ENCODE data around the gene SERPINA1.

Gene SERPINA1

DNA sequence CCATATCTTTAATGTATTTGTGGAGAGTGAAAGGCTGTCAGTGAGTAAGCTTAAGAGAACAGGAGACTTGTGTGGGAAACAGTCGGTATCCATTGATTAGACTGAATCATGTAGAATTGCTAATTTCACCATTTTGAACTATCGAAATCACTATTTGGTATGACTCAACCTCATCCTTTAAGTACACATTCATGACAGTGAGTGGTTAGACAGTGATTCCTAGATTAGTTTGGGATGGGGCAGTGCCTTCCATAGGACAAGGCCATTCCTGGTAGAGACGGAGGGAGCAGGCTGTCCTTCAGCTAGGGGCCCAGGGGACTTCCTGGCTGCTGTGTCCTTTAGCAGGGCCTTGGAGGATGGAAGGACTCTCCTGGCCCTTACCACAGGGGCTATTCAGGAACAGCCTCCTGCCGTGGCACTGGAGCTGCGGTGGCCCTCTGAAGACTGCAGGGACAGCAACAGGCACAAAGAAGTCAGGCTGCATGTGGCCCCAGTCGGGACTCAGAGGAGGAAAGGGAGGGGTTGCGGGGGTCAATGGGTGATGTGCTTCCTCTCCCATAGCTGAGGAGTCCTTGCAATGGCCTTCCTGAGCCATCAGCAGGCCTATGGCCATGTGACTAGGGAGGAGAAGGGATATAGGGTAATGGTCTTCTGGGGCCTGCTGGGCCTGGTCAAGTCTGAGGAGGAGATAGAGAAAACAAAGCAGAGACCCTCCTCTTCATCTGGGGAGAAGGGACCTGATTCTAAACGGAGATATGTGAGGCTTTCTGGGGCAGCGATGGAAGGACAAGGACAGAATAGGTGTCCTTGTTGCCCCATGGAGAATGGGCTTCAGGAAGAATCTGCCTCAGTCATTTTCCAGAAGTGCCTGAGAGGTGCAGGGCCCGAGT lies 11.2 kb downstream of the SERPINA1 start:
- no peaks in the 10 kb centered on the region for H3K36me3 ChIP-seq (replicated peaks)
- no peak overlapping the region for H3K27ac ChIP-seq
- H3K27me3 ChIP-seq (replicated peaks) = no peaks in the 10 kb centered on the region
- no peak for DNase-seq
- in situ Hi-C loops (cut with HindIII; ENCODE audit: low pct_ligation_motif_present, low sequenced_read_pairs) = no loop called here
- no peak overlapping the region for H3K4me3 ChIP-seq (ENCODE audit: low read depth, low read length)
- TF ChIP-seq, protein P1, sequence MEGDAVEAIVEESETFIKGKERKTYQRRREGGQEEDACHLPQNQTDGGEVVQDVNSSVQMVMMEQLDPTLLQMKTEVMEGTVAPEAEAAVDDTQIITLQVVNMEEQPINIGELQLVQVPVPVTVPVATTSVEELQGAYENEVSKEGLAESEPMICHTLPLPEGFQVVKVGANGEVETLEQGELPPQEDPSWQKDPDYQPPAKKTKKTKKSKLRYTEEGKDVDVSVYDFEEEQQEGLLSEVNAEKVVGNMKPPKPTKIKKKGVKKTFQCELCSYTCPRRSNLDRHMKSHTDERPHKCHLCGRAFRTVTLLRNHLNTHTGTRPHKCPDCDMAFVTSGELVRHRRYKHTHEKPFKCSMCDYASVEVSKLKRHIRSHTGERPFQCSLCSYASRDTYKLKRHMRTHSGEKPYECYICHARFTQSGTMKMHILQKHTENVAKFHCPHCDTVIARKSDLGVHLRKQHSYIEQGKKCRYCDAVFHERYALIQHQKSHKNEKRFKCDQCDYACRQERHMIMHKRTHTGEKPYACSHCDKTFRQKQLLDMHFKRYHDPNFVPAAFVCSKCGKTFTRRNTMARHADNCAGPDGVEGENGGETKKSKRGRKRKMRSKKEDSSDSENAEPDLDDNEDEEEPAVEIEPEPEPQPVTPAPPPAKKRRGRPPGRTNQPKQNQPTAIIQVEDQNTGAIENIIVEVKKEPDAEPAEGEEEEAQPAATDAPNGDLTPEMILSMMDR (IDR thresholded peaks at IDR 0.05; ENCODE audit: low read depth, low read length, missing control alignments) = no peak

DNA sequence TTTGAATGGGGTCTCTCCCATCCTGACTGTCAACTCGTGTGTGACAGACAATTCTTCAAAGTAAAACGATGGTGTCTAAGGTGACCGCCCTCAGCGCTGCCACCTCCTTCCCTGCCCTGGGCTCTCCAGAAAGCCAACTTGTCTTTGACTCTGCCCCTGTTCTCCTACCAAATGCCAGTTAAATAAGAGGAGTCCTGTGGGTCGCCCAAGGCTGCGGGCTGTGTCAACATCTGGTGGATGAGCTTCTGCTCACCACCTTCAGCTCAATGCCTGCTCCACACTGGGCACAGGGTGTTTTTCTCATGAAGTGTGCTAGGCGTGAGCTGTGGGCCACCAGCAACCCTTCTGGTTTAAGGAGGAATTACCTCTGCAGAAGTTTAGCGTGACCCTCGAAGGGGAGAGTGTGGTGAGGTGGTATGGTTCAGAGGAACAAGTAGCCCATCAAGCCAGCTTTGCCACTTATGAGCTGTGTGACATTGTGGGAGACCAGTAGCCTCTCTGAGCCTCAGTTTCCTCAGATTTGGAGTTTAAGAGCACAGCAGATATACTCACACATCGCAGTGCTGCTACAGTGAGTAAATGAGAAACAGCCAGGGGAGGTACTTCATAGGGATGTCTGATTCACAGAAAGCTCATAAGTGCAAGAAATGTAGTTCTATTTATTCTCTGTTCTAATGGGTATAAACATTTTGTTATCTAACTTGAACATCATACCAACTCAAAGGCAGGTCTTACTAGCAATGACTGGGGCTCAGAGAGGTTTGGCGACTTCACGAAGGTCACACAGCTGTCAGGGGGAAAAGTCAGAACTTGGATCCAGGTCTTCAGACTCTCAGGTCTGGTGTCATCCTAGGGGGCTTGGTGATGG lies 12.1 kb downstream of the SERPINA1 start:
- no peak overlapping the region for H3K27ac ChIP-seq
- in situ Hi-C loops (cut with HindIII; ENCODE audit: low pct_ligation_motif_present, low sequenced_read_pairs) = no loop called here
- H3K27me3 ChIP-seq (replicated peaks) = no peaks in the 10 kb centered on the region
- no peak for DNase-seq
- no peaks in the 10 kb centered on the region for H3K36me3 ChIP-seq (replicated peaks)
- H3K4me3 ChIP-seq (ENCODE audit: low read depth, low read length) = no peak overlapping the region
- TF ChIP-seq, protein P1 (IDR thresholded peaks at IDR 0.05; ENCODE audit: low read depth, low read length, missing control alignments) = no peak

DNA sequence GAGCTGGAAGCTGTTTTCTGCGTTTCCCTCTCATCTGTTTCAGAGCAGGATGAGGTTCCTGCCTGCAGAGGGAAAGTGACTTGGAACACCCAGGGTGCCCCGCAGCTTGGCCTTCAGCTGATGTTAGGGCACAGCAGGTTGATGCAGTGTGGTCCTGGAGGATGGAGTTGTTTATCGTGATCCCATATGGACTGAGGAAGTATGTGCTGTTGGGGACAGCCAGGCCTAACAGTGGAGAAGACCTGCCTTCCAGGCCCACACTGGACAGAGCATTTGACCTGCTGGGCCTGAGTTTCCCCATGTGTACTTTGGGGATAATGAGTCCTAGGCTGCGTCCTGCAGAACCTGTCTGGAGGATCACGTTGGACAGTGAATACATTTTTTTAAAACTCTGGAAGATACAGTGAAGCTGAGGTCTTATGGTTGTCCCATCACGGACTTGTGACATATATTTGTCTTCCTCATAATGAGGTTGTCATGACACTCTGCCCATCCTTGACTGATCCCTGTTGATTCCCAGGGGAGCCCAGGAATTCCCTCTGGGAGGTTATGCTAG lies 12.8 kb downstream of the SERPINA1 start:
- in situ Hi-C loops (cut with HindIII; ENCODE audit: low pct_ligation_motif_present, low sequenced_read_pairs) = no loop called here
- TF ChIP-seq, protein P1 (IDR thresholded peaks at IDR 0.05; ENCODE audit: low read depth, low read length, missing control alignments) = no peak
- Histone ChIP-seq H3K36me3 (replicated peaks) (no peaks in the 10 kb centered on the region), H3K27ac (no peak overlapping the region), H3K27me3 (replicated peaks) (no peaks in the 10 kb centered on the region), H3K4me3 (ENCODE audit: low read depth, low read length) (no peak overlapping the region)
- DNase-seq = no peak

DNA sequence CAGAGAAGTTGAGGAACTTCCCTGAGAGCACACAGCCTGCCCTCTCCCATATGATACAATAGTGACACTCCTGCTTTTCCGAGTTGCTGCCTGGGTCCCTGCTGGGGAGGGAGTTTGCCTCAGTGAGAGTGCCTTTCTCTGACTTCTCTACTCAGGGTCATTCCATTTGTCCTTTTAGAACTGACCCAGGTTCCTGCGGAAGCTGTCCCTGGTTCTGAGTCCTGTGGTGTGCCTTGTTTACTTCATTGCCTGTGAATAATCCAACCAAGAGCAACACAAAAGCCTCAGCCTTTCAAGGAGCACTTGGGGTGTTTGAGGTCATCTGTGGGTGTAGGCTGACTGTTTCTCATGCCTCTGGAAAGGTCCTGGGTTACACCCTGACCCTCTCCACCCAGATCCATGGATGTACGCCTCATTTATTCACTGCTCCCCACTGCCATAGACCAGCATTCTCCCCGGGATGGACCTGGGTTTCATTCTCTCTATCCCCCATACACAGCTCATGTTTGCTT lies 13.6 kb downstream of the SERPINA1 start:
- Histone ChIP-seq H3K36me3 (replicated peaks) (no peaks in the 10 kb centered on the region), H3K27me3 (replicated peaks) (no peaks in the 10 kb centered on the region), H3K27ac (no peak overlapping the region), H3K4me3 (ENCODE audit: low read depth, low read length) (no peak overlapping the region)
- DNase-seq = no peak
- TF ChIP-seq, protein P1 (IDR thresholded peaks at IDR 0.05; ENCODE audit: low read depth, low read length, missing control alignments) = no peak
- in situ Hi-C loops (cut with HindIII; ENCODE audit: low pct_ligation_motif_present, low sequenced_read_pairs) = no loop called here

DNA sequence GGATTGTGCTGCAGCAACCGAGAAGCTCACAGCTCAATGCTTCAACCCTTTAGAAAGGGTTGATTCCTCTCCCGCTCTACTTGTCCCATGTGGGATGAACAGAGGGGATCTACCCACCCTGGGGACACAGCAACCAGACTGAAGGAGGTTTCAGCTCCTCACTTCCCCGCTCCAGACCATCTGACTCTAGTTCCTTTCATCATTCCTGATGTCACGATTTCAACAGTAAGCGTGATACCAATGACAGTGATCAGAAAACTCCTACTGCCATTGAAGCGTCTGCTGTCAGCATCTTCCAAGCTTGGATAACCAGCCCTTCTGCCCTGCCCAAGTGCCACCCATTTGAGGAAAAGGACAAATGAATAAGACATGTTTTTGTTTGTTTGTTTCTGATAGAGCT lies 14.3 kb downstream of the SERPINA1 start:
- DNase-seq = no peak
- Histone ChIP-seq H3K27ac (no peak overlapping the region), H3K36me3 (replicated peaks) (no peaks in the 10 kb centered on the region), H3K27me3 (replicated peaks) (no peaks in the 10 kb centered on the region), H3K4me3 (ENCODE audit: low read depth, low read length) (no peak overlapping the region)
- TF ChIP-seq, protein P1 (IDR thresholded peaks at IDR 0.05; ENCODE audit: low read depth, low read length, missing control alignments) = no peak
- in situ Hi-C loops (cut with HindIII; ENCODE audit: low pct_ligation_motif_present, low sequenced_read_pairs) = no loop called here
